ENCODE measurements around the gene TMEM135. TPM values are rescaled to one million over a fixed set of nuclear protein-coding genes. Genes with fewer than 3 reads are reported as not detected.

Gene TMEM135
- total RNA-seq, 3 donors from 2014 or later, result 38.3 to 46.8 (median 43.2) TPM

DNA sequence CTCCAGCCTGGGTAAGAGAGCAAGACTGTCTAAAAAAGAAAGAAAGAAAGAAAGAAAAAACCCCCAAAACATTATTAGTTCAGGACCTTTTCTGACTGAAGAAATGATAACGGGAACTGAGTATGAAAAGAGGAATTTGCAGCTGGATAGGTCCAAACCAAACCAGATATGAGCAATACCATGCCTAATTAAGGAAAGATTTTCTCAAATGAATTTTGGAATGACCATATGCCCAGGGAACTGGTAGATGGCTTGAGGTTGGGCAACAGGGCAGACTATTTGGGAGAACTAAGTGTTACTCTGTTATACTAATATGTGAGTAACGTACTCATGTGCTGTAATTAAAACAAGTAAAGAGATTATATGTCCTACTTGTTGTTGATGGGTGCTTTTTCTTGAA, 186.1 kb downstream of the TMEM135 start:
- intact Hi-C loops (cut with DNase I; ENCODE audit: low total_unique reads), result no loop called here
- DNase-seq (ENCODE audit: low spot score in 2 of 2), result no peak
- TF ChIP-seq, protein P1, sequence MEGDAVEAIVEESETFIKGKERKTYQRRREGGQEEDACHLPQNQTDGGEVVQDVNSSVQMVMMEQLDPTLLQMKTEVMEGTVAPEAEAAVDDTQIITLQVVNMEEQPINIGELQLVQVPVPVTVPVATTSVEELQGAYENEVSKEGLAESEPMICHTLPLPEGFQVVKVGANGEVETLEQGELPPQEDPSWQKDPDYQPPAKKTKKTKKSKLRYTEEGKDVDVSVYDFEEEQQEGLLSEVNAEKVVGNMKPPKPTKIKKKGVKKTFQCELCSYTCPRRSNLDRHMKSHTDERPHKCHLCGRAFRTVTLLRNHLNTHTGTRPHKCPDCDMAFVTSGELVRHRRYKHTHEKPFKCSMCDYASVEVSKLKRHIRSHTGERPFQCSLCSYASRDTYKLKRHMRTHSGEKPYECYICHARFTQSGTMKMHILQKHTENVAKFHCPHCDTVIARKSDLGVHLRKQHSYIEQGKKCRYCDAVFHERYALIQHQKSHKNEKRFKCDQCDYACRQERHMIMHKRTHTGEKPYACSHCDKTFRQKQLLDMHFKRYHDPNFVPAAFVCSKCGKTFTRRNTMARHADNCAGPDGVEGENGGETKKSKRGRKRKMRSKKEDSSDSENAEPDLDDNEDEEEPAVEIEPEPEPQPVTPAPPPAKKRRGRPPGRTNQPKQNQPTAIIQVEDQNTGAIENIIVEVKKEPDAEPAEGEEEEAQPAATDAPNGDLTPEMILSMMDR (IDR thresholded peaks at IDR 0.05), result no peak
- TF ChIP-seq POLR2AphosphoS5 (IDR thresholded peaks at IDR 0.05) (no peak), POLR2A (IDR thresholded peaks at IDR 0.05) (no peak)
- Histone ChIP-seq H3K27ac (no peak overlapping the region), H3K9me3 (no peaks in the 10 kb centered on the region), H3K36me3 (no peaks in the 10 kb centered on the region), H3K4me1 (no peaks in the 10 kb centered on the region), H3K4me3 (no peak overlapping the region), H3K27me3 (no peaks in the 10 kb centered on the region)

DNA sequence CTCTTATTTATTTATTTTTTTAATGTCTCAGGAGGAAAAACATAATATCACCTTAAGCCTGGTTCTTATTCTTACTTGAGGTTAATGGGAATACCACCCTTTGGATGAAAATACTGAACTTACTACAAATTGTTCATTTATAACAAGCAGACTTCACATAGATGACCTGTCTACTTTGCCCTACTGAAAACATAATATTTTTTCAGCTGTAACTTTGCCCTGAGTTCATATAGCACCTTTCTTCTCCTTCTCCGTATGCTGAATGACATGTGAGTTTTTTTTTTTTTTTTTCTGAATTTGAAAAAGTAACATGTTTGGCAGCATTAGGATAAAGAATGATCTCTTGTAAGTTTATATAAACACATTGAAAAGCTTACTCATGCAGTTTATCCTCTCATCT, 186.8 kb downstream of the TMEM135 start:
- H3K27me3 ChIP-seq, result no peaks in the 10 kb centered on the region
- TF ChIP-seq POLR2AphosphoS5 (IDR thresholded peaks at IDR 0.05) (no peak), POLR2A (IDR thresholded peaks at IDR 0.05) (no peak)
- TF ChIP-seq, protein P1 (IDR thresholded peaks at IDR 0.05), result no peak
- H3K27ac ChIP-seq, result no peak overlapping the region
- no peak overlapping the region for H3K4me3 ChIP-seq
- no peaks in the 10 kb centered on the region for H3K4me1 ChIP-seq
- no peaks in the 10 kb centered on the region for H3K9me3 ChIP-seq
- no peak for DNase-seq (ENCODE audit: low spot score in 2 of 2)
- intact Hi-C loops (cut with DNase I; ENCODE audit: low total_unique reads), result no loop called here
- no peaks in the 10 kb centered on the region for H3K36me3 ChIP-seq

DNA sequence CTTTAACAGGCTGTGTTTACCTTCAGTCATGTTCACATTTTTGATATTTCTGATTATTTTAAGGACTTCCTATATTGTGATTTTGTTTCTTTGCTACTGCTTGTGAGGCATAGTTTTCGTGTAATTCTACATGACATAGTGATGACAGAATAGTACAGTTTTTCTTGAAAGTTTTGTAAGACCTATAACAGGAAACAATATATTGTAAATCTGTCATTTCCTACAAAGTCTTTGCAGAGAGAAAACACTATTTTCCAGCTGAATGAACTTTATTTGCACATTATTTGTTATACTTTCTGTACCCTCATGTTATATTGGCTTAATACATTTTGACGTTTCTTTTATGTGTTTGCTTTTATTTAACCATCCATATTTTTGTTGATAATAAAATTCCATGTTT, 191.1 kb downstream of the TMEM135 start:
- H3K4me3 ChIP-seq, result no peak overlapping the region
- no peaks in the 10 kb centered on the region for H3K27me3 ChIP-seq
- no peaks in the 10 kb centered on the region for H3K36me3 ChIP-seq
- intact Hi-C loops (cut with DNase I; ENCODE audit: low total_unique reads), result no loop called here
- H3K9me3 ChIP-seq, result peaks cover 6 to 14% of the 10 kb centered on the region in 2 donors
- TF ChIP-seq POLR2A (IDR thresholded peaks at IDR 0.05) (no peak), POLR2AphosphoS5 (IDR thresholded peaks at IDR 0.05) (no peak)
- TF ChIP-seq, protein P1 (IDR thresholded peaks at IDR 0.05), result no peak
- H3K27ac ChIP-seq, result no peak overlapping the region
- no peak for DNase-seq (ENCODE audit: low spot score in 2 of 2)
- H3K4me1 ChIP-seq, result no peaks in the 10 kb centered on the region

DNA sequence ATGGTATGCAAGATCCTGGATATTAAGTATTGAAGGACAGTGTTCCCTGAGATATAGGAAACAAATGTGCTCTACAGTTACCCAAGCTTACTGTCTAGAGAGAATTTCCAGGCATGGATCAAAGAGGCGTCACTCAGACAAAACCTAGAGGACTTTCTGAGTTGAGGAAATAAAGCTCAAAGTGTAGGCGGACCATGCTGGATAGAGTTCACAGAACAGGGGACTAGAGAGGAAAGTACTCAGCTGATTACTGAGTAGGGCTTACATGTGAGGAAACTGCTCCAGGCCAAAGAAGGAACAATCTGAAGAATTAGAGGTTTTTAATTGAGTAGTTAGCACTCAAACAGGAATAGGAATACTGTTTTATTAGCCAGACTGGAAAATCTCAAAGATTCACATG, 193.3 kb downstream of the TMEM135 start:
- Histone ChIP-seq H3K27ac (no peak overlapping the region), H3K36me3 (no peaks in the 10 kb centered on the region), H3K4me1 (no peaks in the 10 kb centered on the region), H3K9me3 (peaks cover 6 to 14% of the 10 kb centered on the region in 2 donors), H3K4me3 (no peak overlapping the region), H3K27me3 (no peaks in the 10 kb centered on the region)
- intact Hi-C loops (cut with DNase I; ENCODE audit: low total_unique reads), result no loop called here
- TF ChIP-seq POLR2A (IDR thresholded peaks at IDR 0.05) (no peak), POLR2AphosphoS5 (IDR thresholded peaks at IDR 0.05) (no peak)
- TF ChIP-seq, protein P1 (IDR thresholded peaks at IDR 0.05), result no peak
- DNase-seq (ENCODE audit: low spot score in 2 of 2), result no peak

DNA sequence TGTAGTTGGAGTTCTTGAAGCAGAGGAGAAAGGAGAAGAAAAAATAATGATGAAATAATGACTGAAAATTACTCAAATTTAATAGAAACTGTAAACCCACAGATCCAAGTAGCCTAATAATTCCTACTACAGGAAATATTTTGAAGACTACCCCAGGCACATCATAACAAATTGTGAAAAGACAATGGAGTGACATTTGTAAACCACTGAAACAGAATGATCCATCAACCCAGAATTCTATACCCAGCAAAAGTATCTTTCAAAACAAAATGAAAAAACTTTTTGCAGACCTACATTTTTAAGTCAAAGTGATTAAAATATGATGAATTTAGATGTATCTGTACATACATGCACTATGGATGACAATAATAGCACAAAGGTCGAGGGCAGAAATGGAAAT, 194.6 kb downstream of the TMEM135 start:
- H3K4me3 ChIP-seq, result no peak overlapping the region
- intact Hi-C loops (cut with DNase I; ENCODE audit: low total_unique reads), result no loop called here
- H3K9me3 ChIP-seq, result peaks cover 6 to 14% of the 10 kb centered on the region in 2 donors

More for the DNA sequence above, 194.6 kb downstream of the TMEM135 start:
- no peaks in the 10 kb centered on the region for H3K4me1 ChIP-seq
- no peak for DNase-seq (ENCODE audit: low spot score in 2 of 2)
- no peak overlapping the region for H3K27ac ChIP-seq
- TF ChIP-seq, protein P1 (IDR thresholded peaks at IDR 0.05), result no peak
- TF ChIP-seq POLR2A (IDR thresholded peaks at IDR 0.05), result no peak
- TF ChIP-seq POLR2AphosphoS5 (IDR thresholded peaks at IDR 0.05), result no peak
- no peaks in the 10 kb centered on the region for H3K27me3 ChIP-seq
- H3K36me3 ChIP-seq, result no peaks in the 10 kb centered on the region

Measured in breast epithelium (tissue), 4 donors.